Measurements from ENCODE around the gene SPACA6. TPM values are rescaled to one million over a fixed set of nuclear protein-coding genes. Genes with fewer than 3 reads are reported as not detected.

SPACA6 gene
- total and polyA plus RNA-seq, 2 of the 8 experiments (the other 6 are each of a cell fraction or from before 2014, with no cell fraction given): 7.1 to 7.5 TPM

- Histone ChIP-seq H3K27me3 (replicated peaks in 1 of 4; ENCODE audit: control insufficient read depth in 3 of 4, extremely low read depth in 1 of 4, insufficient read depth in 3 of 4, low read length in 3 of 4) (no peaks in the 10 kb centered on the region), H3K27ac (ENCODE audit: low read depth, low read length) (no peak overlapping the region), H3K56ac (replicated peaks; ENCODE audit: insufficient read length, low read depth, low read length) (no peak overlapping the region), H3K79me2 (ENCODE audit: control insufficient read depth in 1 of 2, insufficient read depth in 2 of 2, low read length in 2 of 2) (peaks cover 0 to 12% of the 10 kb centered on the region in 2 experiments; a peak in 2 of 4 replicates), H3K23ac (ENCODE audit: insufficient read length) (no peak overlapping the region), H2BK120ac (replicated peaks; ENCODE audit: low read depth, low read length) (no peak overlapping the region), H3K14ac (ENCODE audit: insufficient read length) (no peak overlapping the region), H3K18ac (ENCODE audit: extremely low read depth, low read length) (peak overlapping the region; percentile 13; the same call in 1 of the 2 replicates), H2BK15ac (ENCODE audit: low read length) (no peak overlapping the region), H2BK5ac (ENCODE audit: low read depth, low read length) (peak overlapping the region; percentile 91; the same call in 1 of the 2 replicates), H3K79me1 (ENCODE audit: low read depth, low read length) (peaks cover 11% of the 10 kb centered on the region), H3K4me2 (ENCODE audit: insufficient read depth in 1 of 2, low read depth in 2 of 2, low read length in 2 of 2) (peak overlapping the region; percentile 73 to 97), H2BK12ac (ENCODE audit: low read depth, low read length) (peak overlapping the region; percentile 77; the same call in 1 of the 2 replicates), H4K8ac (ENCODE audit: extremely low read depth, insufficient read depth, low read length) (no peak overlapping the region; the same call in 1 of the 2 replicates), H3K4me1 (replicated peaks in 1 of 4; ENCODE audit: control insufficient read depth in 3 of 4, insufficient read depth in 4 of 4, low read length in 3 of 4) (peaks cover 0 to 18% (median 11%) of the 10 kb centered on the region in 4 experiments; a peak in 5 of 7 replicates), H2AFZ (ENCODE audit: low read length) (no peak overlapping the region), H4K5ac (ENCODE audit: insufficient read length, low read depth, low read length) (no peak overlapping the region), H3K4ac (replicated peaks; ENCODE audit: insufficient read length, low read depth, low read length) (no peak overlapping the region), H4K91ac (replicated peaks; ENCODE audit: insufficient read length, low read length) (peak overlapping the region; percentile 37), H3K9ac (replicated peaks in 1 of 4; ENCODE audit: extremely low read depth in 1 of 4, low read depth in 3 of 4, low read length in 3 of 4) (no peak overlapping the region), H2BK20ac (ENCODE audit: low read length) (no peak overlapping the region), H3K9me3 (ENCODE audit: insufficient read depth in 2 of 2, low read depth in 1 of 2, low read length in 1 of 2) (no peaks in the 10 kb centered on the region), H3K4me3 (ENCODE audit: extremely low read depth in 1 of 4, insufficient read depth in 2 of 4, low read depth in 3 of 4, low read length in 4 of 4) (peak overlapping the region; percentile 18 to 65 (median 42); a peak in 6 of 8 replicates), H2AK5ac (ENCODE audit: low read depth, low read length) (no peak overlapping the region), H3K36me3 (ENCODE audit: control insufficient read depth in 2 of 4, insufficient read depth in 4 of 4, low read length in 3 of 4) (no peaks in the 10 kb centered on the region), H4K20me1 (replicated peaks in 1 of 2; ENCODE audit: control insufficient read depth in 1 of 2, insufficient read depth in 2 of 2, low read length in 2 of 2) (peaks cover 0 to 4% of the 10 kb centered on the region in 2 experiments), H3K23me2 (ENCODE audit: low read depth, low read length) (peaks cover 23% of the 10 kb centered on the region)
- ChIA-PET CTCF (ENCODE audit: partially characterized antibody) (interaction anchor here (0.7 kb wide), 1 partner anchor 579 kb away, joined by 4 read pairs; no protein-coding TSS in a partner anchor), POLR2A (ENCODE audit: partially characterized antibody) (interaction anchor here (0.6 to 4.2 kb wide), 4 partner anchors 12 to 800 kb away, joined by 3 to 28 read pairs (median 3); no protein-coding TSS in a partner anchor)
- no peak for DNase-seq (ENCODE audit: low read depth in 1 of 2, low spot score in 2 of 2)
- 9% methylated on average over 5 of the region's 9 CpGs; no CpG with 5 or more reads in 1 of the 2 experiments for WGBS, 2 experiments (ENCODE audit: extremely low coverage in 1 of 2, insufficient coverage in 1 of 2, insufficient read length in 1 of 2, insufficient replicate concordance in 2 of 2, low coverage in 1 of 2, low lambda C conversion rate in 2 of 2, missing lambda C conversion rate in 1 of 2)
- no peak for FAIRE-seq
- TF ChIP-seq EGR1 (IDR thresholded peaks at IDR 0.05; ENCODE audit: borderline replicate concordance, low read depth, low read length) (peak; percentile 97), KDM1A (IDR thresholded peaks at IDR 0.05; ENCODE audit: borderline replicate concordance, low read length) (peak; percentile 28; the same call in 1 of the 2 replicates), SUZ12 (IDR thresholded peaks at IDR 0.05; ENCODE audit: low read length) (peak; percentile 52; the same call in 1 of the 2 replicates), CBX5 (IDR thresholded peaks at IDR 0.05; ENCODE audit: low read depth, low read length) (no peak), USF2 (IDR thresholded peaks at IDR 0.05; ENCODE audit: low read length) (no peak), CTBP2 (IDR thresholded peaks at IDR 0.05; ENCODE audit: borderline replicate concordance, insufficient read depth, insufficient read length, low read length) (peak; percentile 13), YY1 (IDR thresholded peaks at IDR 0.05; ENCODE audit: low read depth, low read length) (peak; percentile 81), SP1 (IDR thresholded peaks at IDR 0.05; ENCODE audit: low read depth, low read length) (peak; percentile 60; the same call in 1 of the 2 replicates), ASH2L (IDR thresholded peaks at IDR 0.05; ENCODE audit: low read length) (peak; percentile 44), BRCA1 (IDR thresholded peaks at IDR 0.05; ENCODE audit: low read depth, low read length) (no peak), SIN3A (conservative IDR thresholded peaks at IDR 0.05 in 1 of 2, IDR thresholded peaks at IDR 0.05 in 1 of 2; ENCODE audit: low read depth in 1 of 2, low read length in 2 of 2) (peak in 1 of 2 experiments; percentile 52; a peak in 1 of 4 replicates)
These were observed 2.0 kb upstream of the SPACA6 start for GRCh38 chr19:51691074-51691583.
